HFF-Myc (cell line): ENCODE results near the gene ALKBH3.
A peak's percentile ranks its signal among the peaks of the same experiment; 100 is the strongest.

Experiments used
- DNase-seq: peaks from one replicate; pipeline ENCODE4 v3.0.0-alpha.2; 2011; ENCODE audit warnings: low read depth; ENCODE audit errors: extremely low read depth
- H3K4me3 ChIP-seq: replicated peaks from 2 replicates; pipeline ENCODE4 v1.5.1; 2011; ENCODE audit warnings: low read depth, mild to moderate bottlenecking, control low read depth, low read length
- CTCF ChIP-seq: IDR thresholded peaks from 2 replicates; pipeline ENCODE4 v1.5.1; 2012; ENCODE audit warnings: mild to moderate bottlenecking, low read depth, low read length, control low read depth; ENCODE audit errors: missing control alignments

The ALKBH3 gene

GRCh38 chr11:43943931-43944751, 63.5 kb downstream of the ALKBH3 start:
- no peak for DNase-seq
- H3K4me3 ChIP-seq, result no peak overlapping the region
- no peak for TF ChIP-seq CTCF

DNA sequence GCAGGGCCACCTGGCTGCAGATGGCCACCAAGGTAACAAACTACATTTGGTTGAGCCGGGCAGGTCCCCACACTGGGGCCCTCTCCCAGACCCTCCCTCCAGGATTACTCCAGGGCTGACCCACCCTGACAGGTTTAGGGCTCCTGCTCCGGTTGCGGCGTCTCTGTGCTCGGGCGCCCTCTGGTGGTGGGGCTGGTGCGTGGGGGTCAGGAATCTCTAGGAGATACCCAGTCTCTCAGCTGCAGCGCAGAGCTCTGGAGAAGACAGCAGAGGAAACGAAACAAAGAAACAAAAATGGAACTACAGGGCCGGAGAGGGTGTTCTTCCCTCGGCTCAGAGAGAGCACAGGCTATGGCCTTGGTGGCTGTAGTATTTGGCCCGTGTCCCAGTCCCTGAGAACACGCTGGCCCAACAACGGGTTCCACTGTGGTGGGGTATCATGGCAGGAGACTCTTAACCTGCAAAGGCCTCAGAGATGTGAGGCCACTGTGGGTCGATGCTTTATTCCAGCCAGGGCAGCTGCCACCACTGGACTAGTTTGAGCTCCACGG, 64.2 kb downstream of the ALKBH3 start:
- no peak for DNase-seq
- peak; percentile 88 for TF ChIP-seq CTCF
- H3K4me3 ChIP-seq, result no peak overlapping the region

GRCh38 chr11:43947003-43947500, 66.4 kb downstream of the ALKBH3 start:
- H3K4me3 ChIP-seq, result no peak overlapping the region
- TF ChIP-seq CTCF, result peak; percentile 22
- DNase-seq, result no peak

DNA sequence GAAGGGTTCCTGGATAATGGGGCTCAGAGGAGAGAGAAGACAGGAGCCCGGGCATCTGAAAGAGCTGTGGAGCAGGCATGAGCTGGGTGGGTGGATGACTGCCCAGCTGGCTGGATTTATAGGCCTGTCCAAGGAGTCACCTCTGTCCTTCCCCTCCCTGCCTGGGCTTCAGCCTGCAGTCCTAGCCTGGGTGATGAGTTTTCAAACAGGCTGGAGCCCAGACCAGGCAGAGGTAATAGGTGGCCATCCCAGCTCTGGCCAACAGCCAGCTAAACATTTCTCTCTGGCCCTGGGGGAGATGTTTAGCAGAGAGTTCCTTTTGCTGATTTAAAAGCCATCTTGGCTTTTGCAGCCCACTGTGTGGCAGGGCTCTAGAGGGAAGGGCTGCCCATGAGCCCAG, 67.2 kb downstream of the ALKBH3 start:
- DNase-seq, result no peak
- no peak overlapping the region for H3K4me3 ChIP-seq
- TF ChIP-seq CTCF, result no peak

DNA sequence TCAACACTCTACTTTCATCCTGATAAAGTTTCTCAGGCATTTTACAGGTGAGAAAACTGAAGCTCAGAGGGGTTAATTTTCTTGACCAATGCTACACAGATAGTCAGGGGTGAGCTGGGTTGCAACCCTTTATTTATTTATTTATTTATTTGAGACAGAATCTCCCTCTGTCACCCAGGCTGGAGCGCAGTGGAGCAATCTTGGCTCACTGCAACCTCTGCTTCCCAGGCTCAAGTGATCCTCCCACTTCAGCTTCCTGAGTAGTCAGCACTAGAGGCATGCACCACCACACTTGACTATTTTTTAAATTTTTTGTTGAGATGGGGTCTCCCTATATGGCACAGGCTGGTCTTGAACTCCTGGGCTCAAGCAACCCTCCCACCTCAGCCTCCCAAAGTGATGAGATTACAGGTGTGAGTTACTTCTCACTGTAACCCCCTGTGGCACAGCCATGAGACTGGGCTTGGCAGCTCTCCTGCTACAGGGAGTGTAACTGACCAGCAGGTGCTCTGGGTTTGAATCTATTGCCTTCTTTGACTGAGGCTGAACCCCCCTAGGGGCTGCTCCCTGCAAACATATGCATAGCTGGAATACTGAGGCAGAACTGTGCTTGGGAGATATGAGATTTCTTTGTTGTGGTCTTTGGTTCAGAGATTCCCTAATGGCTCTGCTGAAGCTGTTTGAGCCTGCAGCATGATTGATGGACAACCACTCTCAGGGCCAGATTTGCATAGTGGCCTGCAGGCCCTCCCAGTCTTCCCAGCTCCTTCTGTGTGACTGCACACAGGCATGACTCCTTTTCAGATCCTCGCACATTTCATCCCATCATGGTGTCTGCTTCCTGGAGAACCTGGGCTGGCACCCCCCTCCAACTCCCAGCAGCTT, 68.0 kb downstream of the ALKBH3 start:
- TF ChIP-seq CTCF, result no peak
- no peak for DNase-seq
- no peak overlapping the region for H3K4me3 ChIP-seq

DNA sequence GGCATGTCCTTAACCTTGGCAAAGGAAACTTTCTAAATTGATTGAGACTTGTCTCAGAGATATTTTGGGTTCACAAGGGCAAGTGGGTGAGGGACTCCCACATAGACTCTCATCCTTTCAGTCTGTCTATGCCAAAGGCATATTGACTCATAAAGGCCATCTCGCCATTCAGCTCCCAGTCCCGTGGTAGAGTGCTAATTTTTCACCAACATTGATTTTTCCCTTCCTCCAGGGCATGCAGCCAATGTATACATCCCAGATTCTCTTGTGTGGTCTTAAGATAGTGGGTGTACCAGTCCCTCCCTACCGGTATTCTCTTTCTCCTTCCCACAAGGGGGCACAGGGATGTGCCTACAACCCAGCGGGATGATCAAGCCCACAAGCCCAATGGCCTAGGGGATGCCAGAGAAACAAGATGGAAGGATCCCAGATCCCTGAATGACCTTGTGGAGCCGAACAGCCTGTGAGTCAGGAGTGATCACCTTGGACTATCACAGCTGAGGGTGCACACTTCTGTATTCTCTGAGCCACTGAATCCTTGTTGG, 69.8 kb downstream of the ALKBH3 start:
- DNase-seq, result no peak
- TF ChIP-seq CTCF, result no peak
- no peak overlapping the region for H3K4me3 ChIP-seq
